ENCODE results near the gene GALNT13.

GRCh38 chr2:154497019-154497418 lies 625.3 kb downstream of the GALNT13 start:
- no peak for TF ChIP-seq CTCF (IDR thresholded peaks at IDR 0.05)
- TF ChIP-seq POLR2A (IDR thresholded peaks at IDR 0.05) = no peak
- no peak for TF ChIP-seq POLR2AphosphoS5 (IDR thresholded peaks at IDR 0.05)

Data from breast epithelium (tissue), 3 donors.